Activated CD4-positive, alpha-beta T cell treated with anti-CD3 and anti-CD28 coated beads, Interleukin-2, amount 50 U/mL, for 4 hours (primary cell): ENCODE measurements around the gene DNAH5.

Experiments used
- DNase-seq, 2 experiments: peaks; one replicate each; pipeline ENCODE4 v3.0.0-alpha.2; 2020

DNAH5 gene

GRCh38 chr5:13934125-13934524 lies 10.4 kb downstream of the DNAH5 start:
- no peak for DNase-seq

DNA sequence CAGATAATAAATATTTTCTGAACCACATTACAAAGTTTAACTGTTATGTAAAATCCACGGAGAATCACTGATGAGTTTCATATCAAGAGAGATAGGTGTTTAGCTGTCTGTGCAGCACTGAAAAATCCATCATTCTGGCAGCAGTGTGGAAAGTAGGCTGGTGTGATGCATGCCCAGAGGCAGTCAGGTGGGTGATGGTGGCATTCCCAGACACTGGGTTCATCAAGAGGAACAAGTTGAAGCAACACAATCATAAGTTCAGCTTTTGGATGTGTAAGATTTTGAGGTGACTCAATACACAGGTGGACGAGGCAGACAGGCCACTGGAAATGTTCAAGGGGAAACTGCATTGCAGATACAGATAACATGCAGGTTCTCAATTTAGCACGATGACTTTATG lies 11.9 kb downstream of the DNAH5 start:
- DNase-seq, result no peak

DNA sequence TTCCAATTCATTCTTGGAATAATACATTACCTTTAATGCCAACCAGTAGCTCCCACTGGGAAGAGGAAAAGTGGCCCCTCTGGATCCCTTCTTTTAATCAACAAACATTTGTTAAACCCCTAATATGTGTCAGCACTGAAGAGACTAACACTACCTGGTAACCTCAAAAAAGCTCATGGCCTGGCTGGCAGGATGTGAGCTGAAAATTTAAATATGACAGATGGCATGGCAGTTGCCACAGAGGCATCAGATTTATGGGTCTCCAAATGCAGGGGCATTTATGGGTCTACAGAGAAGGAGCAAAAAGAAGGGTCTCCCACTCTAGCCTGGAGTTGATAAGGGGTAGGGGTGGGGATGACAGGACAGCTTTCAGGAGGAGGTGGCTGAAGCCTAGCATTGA lies 12.5 kb downstream of the DNAH5 start:
- DNase-seq, result no peak

- DNase-seq, result no peak
These were observed 13.8 kb downstream of the DNAH5 start for GRCh38 chr5:13930541-13931171.

- no peak for DNase-seq
These were observed 17.8 kb downstream of the DNAH5 start for GRCh38 chr5:13926731-13927130.

DNA sequence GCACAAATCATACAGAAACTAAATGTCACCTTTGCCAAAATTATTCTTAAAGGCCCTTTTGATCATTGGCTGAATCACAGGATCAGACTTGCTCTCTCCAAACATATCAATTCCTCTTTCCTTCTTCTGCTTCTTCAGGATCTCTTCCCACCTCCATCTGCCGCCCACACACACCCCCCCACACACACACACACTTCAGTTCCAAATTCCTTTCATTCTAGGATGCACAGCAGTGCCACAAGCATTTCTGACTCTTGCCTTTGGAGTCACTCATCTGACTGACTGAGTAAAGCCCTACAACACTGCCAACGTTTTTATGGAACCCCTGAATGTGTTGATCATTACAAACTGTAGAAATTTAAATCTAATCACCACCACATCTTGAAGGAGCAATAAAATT lies 22.9 kb downstream of the DNAH5 start:
- no peak for DNase-seq

GRCh38 chr5:13919786-13920185 lies 24.7 kb downstream of the DNAH5 start:
- no peak for DNase-seq

- no peak for DNase-seq
These were observed 25.4 kb downstream of the DNAH5 start for GRCh38 chr5:13919087-13919486.

DNA sequence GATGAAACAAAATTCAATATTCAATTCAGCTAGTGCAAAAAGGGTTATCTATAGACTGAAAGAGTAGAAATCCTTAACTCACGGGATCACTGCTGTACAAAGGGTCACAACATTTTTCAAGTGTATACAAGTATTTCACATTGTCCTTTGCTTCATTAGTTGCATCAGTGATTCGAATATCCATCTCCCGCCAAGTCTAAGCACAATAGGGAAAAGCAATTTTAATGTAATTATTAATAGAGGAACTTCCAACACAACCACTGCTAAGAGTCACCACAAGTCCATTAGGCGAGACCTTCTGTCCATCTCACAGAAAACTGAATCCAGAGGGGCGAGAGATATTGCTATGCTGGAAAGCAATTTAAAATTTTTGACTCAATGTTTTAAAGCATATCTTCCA lies 27.4 kb downstream of the DNAH5 start:
- DNase-seq, result no peak

GRCh38 chr5:13913962-13914361 lies 30.5 kb downstream of the DNAH5 start:
- no peak for DNase-seq

DNA sequence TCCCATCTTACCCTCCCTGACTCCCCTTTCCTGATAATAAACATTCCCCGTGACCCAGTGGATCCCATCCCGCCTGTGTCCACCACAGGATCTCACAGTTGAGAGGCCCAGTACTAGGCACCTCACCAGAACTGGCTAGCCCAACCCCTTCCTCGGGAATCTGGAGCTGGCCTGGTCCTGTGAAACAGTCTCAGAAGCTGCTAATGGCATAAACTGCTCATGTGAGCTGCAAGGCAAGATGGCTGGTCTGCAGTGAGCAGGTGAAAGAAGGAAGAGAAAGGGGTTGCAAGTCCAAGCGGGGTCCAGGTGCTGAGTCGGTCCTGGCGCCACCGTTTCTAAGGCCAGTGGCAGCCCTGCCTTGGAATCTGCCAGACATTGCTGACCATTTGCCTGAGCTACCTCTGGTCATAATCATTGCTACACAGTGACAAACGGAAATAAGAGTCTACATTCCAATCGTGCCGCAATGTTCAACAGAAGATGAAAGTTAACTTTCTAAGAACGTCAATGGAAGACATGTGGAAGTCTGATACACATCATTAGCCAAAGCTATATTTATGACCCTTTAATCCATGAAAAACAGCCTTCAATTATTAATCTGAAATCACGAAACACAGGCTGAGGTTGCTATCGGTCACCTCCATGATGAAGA lies 33.7 kb downstream of the DNAH5 start:
- no peak for DNase-seq

DNA sequence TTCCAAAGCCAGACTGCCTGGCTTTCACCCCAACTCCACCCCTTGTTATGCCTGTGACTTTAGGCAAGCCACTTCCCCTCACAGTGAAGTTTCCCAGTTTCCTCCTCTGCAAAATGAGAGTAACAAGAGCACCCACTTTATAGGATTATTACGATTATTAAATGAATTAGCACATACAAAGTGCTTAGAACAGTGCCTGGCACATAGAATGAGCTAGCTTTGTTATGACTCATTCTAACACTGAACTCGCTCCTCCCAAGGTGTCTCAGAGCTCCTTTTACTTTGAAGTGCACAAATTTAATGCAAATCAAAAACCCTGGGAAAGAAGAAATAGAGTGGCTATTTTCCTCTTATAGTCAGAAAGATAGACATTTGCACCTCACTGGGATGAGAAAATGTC lies 34.3 kb downstream of the DNAH5 start:
- DNase-seq, result no peak

DNA sequence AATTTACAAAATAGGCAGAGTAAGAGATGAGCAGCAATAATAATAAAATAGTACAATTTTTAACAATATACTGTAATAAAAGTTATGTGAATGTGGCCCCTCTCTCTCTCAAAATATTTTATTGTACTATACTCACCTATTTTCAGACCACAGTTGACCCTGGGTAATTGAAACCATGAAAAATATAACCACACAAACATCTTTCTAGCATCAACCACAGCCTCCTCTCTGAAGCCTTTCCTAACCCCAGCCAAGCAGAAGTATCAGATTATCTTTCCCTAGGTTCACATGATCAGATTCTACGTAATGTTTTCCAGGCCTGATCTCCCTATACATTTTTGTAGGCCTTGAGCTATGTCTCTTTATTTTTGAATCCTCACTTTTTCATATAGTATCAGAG lies 35.2 kb downstream of the DNAH5 start:
- DNase-seq, result no peak

- DNase-seq, result no peak
These were observed 45.9 kb downstream of the DNAH5 start for GRCh38 chr5:13898569-13898968.

GRCh38 chr5:13878357-13878756 lies 66.1 kb downstream of the DNAH5 start:
- no peak for DNase-seq

GRCh38 chr5:13866792-13867191 lies 77.7 kb downstream of the DNAH5 start:
- DNase-seq, result no peak

GRCh38 chr5:13865312-13865711 lies 79.2 kb downstream of the DNAH5 start:
- no peak for DNase-seq

DNA sequence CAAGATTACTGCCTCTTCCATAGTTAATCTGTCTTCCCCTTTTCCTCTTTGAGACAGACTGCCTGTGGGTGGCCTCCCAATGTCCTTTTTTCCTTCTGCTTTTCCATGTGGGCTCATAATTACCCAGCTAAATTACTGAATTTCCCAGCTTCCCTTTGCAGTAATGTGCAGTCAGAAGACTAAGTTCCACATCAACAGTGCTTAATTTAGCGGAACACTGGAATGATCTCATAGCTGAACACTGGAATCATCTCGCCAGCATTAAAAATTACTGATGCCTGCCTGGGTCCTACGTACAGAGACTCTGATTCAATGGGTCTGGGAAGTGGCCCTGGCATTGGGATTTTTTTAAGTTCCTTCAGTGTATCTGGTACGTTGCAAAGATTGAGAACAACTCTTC lies 84.3 kb downstream of the DNAH5 start:
- no peak for DNase-seq

DNA sequence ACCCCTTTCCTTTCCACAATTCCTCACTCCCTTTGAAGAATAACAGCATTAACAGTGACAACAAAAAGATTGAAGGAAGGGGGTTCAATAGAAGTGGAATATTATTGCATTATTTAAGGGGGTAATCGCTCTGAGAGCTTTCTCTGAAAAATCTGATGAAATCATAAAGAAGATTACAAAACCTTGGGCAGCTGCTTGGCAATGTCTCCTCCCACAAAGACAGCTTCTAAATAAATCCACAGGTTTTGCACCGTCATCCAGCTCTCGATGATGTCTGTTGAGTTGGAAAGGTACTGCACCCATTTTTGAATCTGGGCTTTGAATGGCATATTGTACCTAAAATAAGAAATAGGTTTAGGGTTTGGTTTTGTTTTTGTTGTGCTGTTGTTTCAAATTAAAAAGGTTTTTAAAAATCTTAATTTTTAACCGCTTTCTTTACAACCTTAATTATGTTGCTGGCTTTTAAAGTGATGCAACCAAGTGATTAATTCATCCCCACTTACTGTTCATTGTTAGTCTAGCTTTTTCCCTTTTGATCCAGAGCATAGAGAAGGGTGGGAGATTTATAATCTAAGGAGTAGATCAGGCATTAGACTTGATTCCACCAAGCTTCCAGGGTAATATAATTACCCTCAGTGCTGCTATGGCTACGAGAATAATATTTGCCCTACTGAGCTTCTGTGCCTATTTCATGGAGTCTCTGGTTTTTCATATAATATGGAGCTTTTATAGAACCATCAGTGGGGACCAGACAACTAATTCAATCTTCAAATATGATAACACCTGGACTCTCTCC lies 85.0 kb downstream of the DNAH5 start:
- DNase-seq, result no peak

DNA sequence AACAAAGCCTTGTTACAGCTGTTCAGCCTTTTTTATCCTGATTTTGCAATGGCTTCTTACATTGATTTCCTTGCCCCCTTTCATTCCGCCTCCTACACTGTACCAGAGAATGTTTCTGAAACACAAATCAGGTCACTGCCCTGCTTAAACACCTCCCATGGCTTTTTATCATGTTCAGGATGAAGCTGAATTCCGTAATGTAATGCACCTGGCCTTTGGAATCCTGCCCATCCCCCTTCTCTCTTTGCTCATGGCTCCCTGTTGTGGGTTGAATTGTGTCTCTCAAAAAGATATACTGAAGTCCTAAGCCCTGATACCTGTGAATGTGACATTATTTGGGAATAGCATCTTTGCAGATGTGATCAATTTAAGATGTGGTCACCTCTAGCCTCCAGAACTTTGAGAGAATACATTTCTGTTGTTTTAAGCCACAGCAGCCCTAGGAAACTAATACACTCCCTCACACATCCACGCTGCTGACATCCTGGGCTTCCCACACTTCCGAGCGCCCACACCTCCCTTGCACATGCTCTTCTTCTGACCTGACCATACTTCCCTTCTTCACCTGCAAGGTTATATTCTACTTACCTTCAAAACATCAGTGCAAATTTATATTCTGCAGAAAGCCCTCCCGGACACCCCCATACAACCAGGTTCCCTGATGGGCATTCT lies 101.2 kb downstream of the DNAH5 start:
- no peak for DNase-seq

GRCh38 chr5:13833440-13833839 lies 111.0 kb downstream of the DNAH5 start:
- no peak for DNase-seq

GRCh38 chr5:13831351-13831750 lies 113.1 kb downstream of the DNAH5 start:
- no peak for DNase-seq

DNA sequence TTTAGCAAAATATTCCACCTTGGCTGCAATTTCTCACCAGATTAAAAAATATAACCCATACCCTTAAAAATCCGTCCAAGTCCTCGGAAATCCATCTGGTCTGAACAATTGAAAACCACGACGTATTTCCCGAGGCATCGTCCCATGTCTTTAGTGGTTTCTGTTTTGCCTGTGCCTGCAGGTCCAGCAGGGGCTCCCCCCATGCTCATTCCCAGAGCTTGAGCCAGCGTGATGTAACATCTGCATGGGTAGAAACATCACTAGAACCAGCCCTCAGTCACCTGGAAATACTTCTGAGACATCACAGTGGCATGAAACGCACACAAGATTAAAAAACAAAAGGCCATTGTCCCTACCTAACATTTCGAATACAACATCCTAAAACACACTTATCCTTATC lies 114.0 kb downstream of the DNAH5 start:
- no peak for DNase-seq

- DNase-seq, result no peak
These were observed 123.1 kb downstream of the DNAH5 start for GRCh38 chr5:13821366-13821765.
